GOT3 (cell line): ENCODE measurements around the gene MIDN.

Experiments used
- DNase-seq: peaks from one replicate; lab custom pipeline; 2025; ENCODE audit warnings: mixed read lengths; lab: John Stamatoyannopoulos, UW

The MIDN gene

GRCh38 chr19:1220976-1221903, 27.1 kb upstream of the MIDN start:
- no peak for DNase-seq

- no peak for DNase-seq
These were observed 26.5 kb upstream of the MIDN start for GRCh38 chr19:1221904-1222255.

- no peak for DNase-seq
These were observed 26.0 kb upstream of the MIDN start for GRCh38 chr19:1222394-1222793.

GRCh38 chr19:1223018-1223855, 25.1 kb upstream of the MIDN start:
- no peak for DNase-seq

GRCh38 chr19:1224047-1224825, 24.1 kb upstream of the MIDN start:
- no peak for DNase-seq

GRCh38 chr19:1224847-1225246, 23.5 kb upstream of the MIDN start:
- DNase-seq, result no peak

GRCh38 chr19:1225440-1226226, 22.8 kb upstream of the MIDN start:
- no peak for DNase-seq

GRCh38 chr19:1226227-1226518, 22.2 kb upstream of the MIDN start:
- DNase-seq, result no peak

- DNase-seq, result no peak
These were observed 21.7 kb upstream of the MIDN start for GRCh38 chr19:1226522-1227303.

- no peak for DNase-seq
These were observed 20.9 kb upstream of the MIDN start for GRCh38 chr19:1227304-1228054.

- DNase-seq, result no peak
These were observed 20.0 kb upstream of the MIDN start for GRCh38 chr19:1228161-1228957.

- no peak for DNase-seq
These were observed 19.1 kb upstream of the MIDN start for GRCh38 chr19:1229056-1229923.

GRCh38 chr19:1229924-1230782, 18.2 kb upstream of the MIDN start:
- no peak for DNase-seq

- DNase-seq, result no peak
These were observed 17.4 kb upstream of the MIDN start for GRCh38 chr19:1230783-1231489.

- no peak for DNase-seq
These were observed 16.4 kb upstream of the MIDN start for GRCh38 chr19:1231729-1232637.

GRCh38 chr19:1232652-1233072, 15.7 kb upstream of the MIDN start:
- no peak for DNase-seq
